Natural killer cell treated with Interleukin-12 subunit alpha and Interleukin-12 subunit beta and Interleukin-15 and Interleukin-18, amount 100 ng/mL, for 72 hours (primary cell): ENCODE measurements around the gene IL12B. TPM values are rescaled to one million over a fixed set of nuclear protein-coding genes. Genes with fewer than 3 reads are reported as not detected.
A peak's percentile ranks its signal among the peaks of the same experiment; 100 is the strongest.
"Not testable (repeated sequence)": the region's sequence is repeated elsewhere in the genome, so short reads cannot be mapped to it uniquely, and the experiment has no call there.

Experiments used
- ATAC-seq, 2 donors: fragments of 150-1000 bp; cut with Tn5 transposase in 1 of 2; sonication (Bioruptor Pico), chemical (Tn5 transposase) in 1 of 2; 2 replicates each; pipeline ENCODE4 v1.10.0; 2021
- DNase-seq: peaks from one replicate; pipeline ENCODE4 v3.0.0; 2022; ENCODE audit warnings: low spot score
- H3K27ac Mint-ChIP-seq, 2 donors: 1 replicate in 1 of 2; 2 replicates in 1 of 2; pipeline ENCODE4 v1.8.0; 2022; ENCODE audit warnings: mixed read lengths in 2 of 2, mild to moderate bottlenecking in 1 of 2, moderate library complexity in 1 of 2
- H3K27me3 Mint-ChIP-seq, 2 donors: 1 replicate in 1 of 2; 2 replicates in 1 of 2; pipeline ENCODE4 v1.8.0; 2022; ENCODE audit warnings: mixed read lengths in 2 of 2
- H3K36me3 Mint-ChIP-seq: one replicate; pipeline ENCODE4 v1.8.0; 2022; ENCODE audit warnings: mixed read lengths
- H3K4me1 Mint-ChIP-seq, 2 donors: 1 replicate in 1 of 2; 2 replicates in 1 of 2; pipeline ENCODE4 v1.8.0; 2022; ENCODE audit warnings: low read depth in 2 of 2, mixed read lengths in 2 of 2, mild to moderate bottlenecking in 1 of 2
- H3K4me3 Mint-ChIP-seq: one replicate; pipeline ENCODE4 v1.8.0; 2022; ENCODE audit warnings: mixed read lengths
- H3K9me3 Mint-ChIP-seq: 2 replicates; pipeline ENCODE4 v1.8.0; 2022; ENCODE audit warnings: mixed read lengths
- total RNA-seq, 2 donors: library from RNA; stranded (reverse); gene quantifications; one replicate each; pipeline ENCODE4 v1.2.3, GENCODE V29; 2022

Gene IL12B
- total RNA-seq, 2 donors from 2014 or later, result 0.36 to 3.2 TPM

- Mint-ChIP-seq H3K4me1 (no peaks in the 10 kb centered on the region), H3K9me3 (no peaks in the 10 kb centered on the region), H3K36me3 (no peaks in the 10 kb centered on the region), H3K27me3 (peaks cover 3 to 8% of the 10 kb centered on the region in 2 donors), H3K27ac (no peak overlapping the region), H3K4me3 (no peak overlapping the region)
- ATAC-seq (no peak), DNase-seq (no peak)
Observed at GRCh38 chr5:159322180-159322579, 8.1 kb downstream of the IL12B start.

GRCh38 chr5:159319832-159320231 is 10.5 kb downstream of the IL12B start:
- no peaks in the 10 kb centered on the region for H3K4me1 Mint-ChIP-seq
- ATAC-seq (no peak), DNase-seq (no peak)
- H3K36me3 Mint-ChIP-seq, result no peaks in the 10 kb centered on the region
- H3K9me3 Mint-ChIP-seq, result no peaks in the 10 kb centered on the region
- no peak overlapping the region for H3K4me3 Mint-ChIP-seq
- peaks cover 0 to 5% of the 10 kb centered on the region in 2 donors for H3K27me3 Mint-ChIP-seq
- H3K27ac Mint-ChIP-seq, result no peak overlapping the region

GRCh38 chr5:159319363-159319762 is 10.9 kb downstream of the IL12B start:
- Mint-ChIP-seq H3K27ac (no peak overlapping the region), H3K36me3 (no peaks in the 10 kb centered on the region), H3K4me1 (no peaks in the 10 kb centered on the region), H3K9me3 (no peaks in the 10 kb centered on the region), H3K4me3 (no peak overlapping the region), H3K27me3 (peaks cover 0 to 6% of the 10 kb centered on the region in 2 donors)
- ATAC-seq (no peak), DNase-seq (no peak)

- no peaks in the 10 kb centered on the region for H3K4me1 Mint-ChIP-seq
- H3K4me3 Mint-ChIP-seq, result no peak overlapping the region
- DNase-seq, result no peak
- no peaks in the 10 kb centered on the region for H3K9me3 Mint-ChIP-seq
- ATAC-seq, result no peak
- H3K36me3 Mint-ChIP-seq, result no peaks in the 10 kb centered on the region
- peaks cover 0 to 10% of the 10 kb centered on the region in 2 donors for H3K27me3 Mint-ChIP-seq
- no peak overlapping the region for H3K27ac Mint-ChIP-seq
Observed at GRCh38 chr5:159318448-159318847, 11.8 kb downstream of the IL12B start.

- Mint-ChIP-seq H3K9me3 (no peaks in the 10 kb centered on the region), H3K36me3 (no peaks in the 10 kb centered on the region), H3K4me1 (no peaks in the 10 kb centered on the region), H3K27ac (no peak overlapping the region), H3K27me3 (peaks cover 0 to 14% of the 10 kb centered on the region in 2 donors), H3K4me3 (no peak overlapping the region)
- ATAC-seq (no peak), DNase-seq (no peak)
Observed at GRCh38 chr5:159317849-159318248, 12.4 kb downstream of the IL12B start.

GRCh38 chr5:159316519-159317383 is 13.5 kb downstream of the IL12B start:
- Mint-ChIP-seq H3K9me3 (no peaks in the 10 kb centered on the region), H3K27ac (peak overlapping the region in 1 of 2 donors; percentile 31), H3K27me3 (peaks cover 0 to 12% of the 10 kb centered on the region in 2 donors), H3K36me3 (no peaks in the 10 kb centered on the region), H3K4me1 (no peaks in the 10 kb centered on the region), H3K4me3 (no peak overlapping the region)
- peak in 1 of 2 donors; percentile 49 for ATAC-seq
- no peak for DNase-seq

GRCh38 chr5:159313197-159313596 is 17.1 kb downstream of the IL12B start:
- peaks cover 5 to 12% of the 10 kb centered on the region in 2 donors for H3K4me1 Mint-ChIP-seq
- no peak overlapping the region for H3K4me3 Mint-ChIP-seq
- no peak overlapping the region for H3K27ac Mint-ChIP-seq
- no peaks in the 10 kb centered on the region for H3K36me3 Mint-ChIP-seq
- ATAC-seq, result no peak
- DNase-seq, result no peak
- H3K9me3 Mint-ChIP-seq, result no peaks in the 10 kb centered on the region
- peaks cover 22 to 29% of the 10 kb centered on the region in 2 donors for H3K27me3 Mint-ChIP-seq

GRCh38 chr5:159311063-159311462 is 19.2 kb downstream of the IL12B start:
- peaks cover 28 to 36% of the 10 kb centered on the region in 2 donors for H3K27me3 Mint-ChIP-seq

GRCh38 chr5:159310511-159310910 is 19.8 kb downstream of the IL12B start:
- Mint-ChIP-seq H3K27ac (no peak overlapping the region), H3K27me3 (peaks cover 27 to 36% of the 10 kb centered on the region in 2 donors), H3K36me3 (no peaks in the 10 kb centered on the region), H3K4me1 (peaks cover 5 to 12% of the 10 kb centered on the region in 2 donors), H3K4me3 (peak overlapping the region; percentile 12), H3K9me3 (no peaks in the 10 kb centered on the region)
- peak; percentile 61 to 69 for ATAC-seq
- DNase-seq, result no peak

More at GRCh38 chr5:159311063-159311462, 19.2 kb downstream of the IL12B start:
- DNase-seq (no peak), ATAC-seq (no peak)
- no peak overlapping the region for H3K4me3 Mint-ChIP-seq
- peaks cover 5 to 12% of the 10 kb centered on the region in 2 donors for H3K4me1 Mint-ChIP-seq
- no peaks in the 10 kb centered on the region for H3K9me3 Mint-ChIP-seq
- H3K27ac Mint-ChIP-seq, result no peak overlapping the region
- no peaks in the 10 kb centered on the region for H3K36me3 Mint-ChIP-seq

- Mint-ChIP-seq H3K27ac (no peak overlapping the region), H3K4me3 (no peak overlapping the region), H3K27me3 (peaks cover 27 to 36% of the 10 kb centered on the region in 2 donors), H3K9me3 (no peaks in the 10 kb centered on the region), H3K4me1 (peaks cover 5 to 12% of the 10 kb centered on the region in 2 donors), H3K36me3 (no peaks in the 10 kb centered on the region)
- no peak for DNase-seq
- peak in 1 of 2 donors; percentile 36 for ATAC-seq
Observed at GRCh38 chr5:159309689-159310433, 20.4 kb downstream of the IL12B start.

GRCh38 chr5:159304961-159305595 is 25.2 kb downstream of the IL12B start:
- Mint-ChIP-seq H3K27me3 (peaks cover 33 to 50% of the 10 kb centered on the region in 2 donors), H3K4me3 (no peak overlapping the region), H3K4me1 (peaks cover 0 to 3% of the 10 kb centered on the region in 2 donors), H3K27ac (no peak overlapping the region), H3K9me3 (peaks cover 13% of the 10 kb centered on the region), H3K36me3 (peaks cover 17% of the 10 kb centered on the region)
- no peak for DNase-seq
- no peak for ATAC-seq

GRCh38 chr5:159303286-159303685 is 27.0 kb downstream of the IL12B start:
- Mint-ChIP-seq H3K4me3 (no peak overlapping the region), H3K27me3 (peaks cover 30 to 44% of the 10 kb centered on the region in 2 donors), H3K27ac (no peak overlapping the region), H3K9me3 (peaks cover 13% of the 10 kb centered on the region), H3K4me1 (no peaks in the 10 kb centered on the region), H3K36me3 (peaks cover 26% of the 10 kb centered on the region)
- DNase-seq (no peak), ATAC-seq (no peak)

- not testable (repeated sequence) for H3K4me3 Mint-ChIP-seq, ATAC-seq, DNase-seq, H3K4me1 Mint-ChIP-seq, H3K27ac Mint-ChIP-seq
- peaks cover 13% of the 10 kb centered on the region for H3K9me3 Mint-ChIP-seq
- H3K36me3 Mint-ChIP-seq, result peaks cover 26% of the 10 kb centered on the region
- H3K27me3 Mint-ChIP-seq, result peaks cover 23 to 36% of the 10 kb centered on the region in 2 donors
Observed at GRCh38 chr5:159301929-159302860, 28.1 kb downstream of the IL12B start.
